HL-60 (cell line): Measurements from ENCODE around the gene KDM5B.

Experiments used
- DNase-seq, 2 experiments: peaks; one replicate each; pipeline ENCODE4 v3.0.0-alpha.2; 2010 to 2020; ENCODE audit warnings: low read depth in 1 of 2, low spot score in 1 of 2
- H3K27ac ChIP-seq: fragments of 250-450 bp; sonication (Bioruptor Pico); replicated peaks from 2 replicates; pipeline ENCODE4 v1.5.1; 2020; ENCODE audit warnings: mild to moderate bottlenecking, moderate library complexity
- H3K27me3 ChIP-seq: fragments of 250-450 bp; sonication (Bioruptor Pico); 2 replicates; pipeline ENCODE4 v1.5.1; 2021; ENCODE audit warnings: mild to moderate bottlenecking, moderate library complexity; ENCODE audit not compliant: insufficient read depth, poor library complexity, severe bottlenecking
- H3K4me3 ChIP-seq: replicated peaks from 2 replicates; pipeline ENCODE4 v1.5.1; 2011; ENCODE audit warnings: mild to moderate bottlenecking, control low read depth, low read length; ENCODE audit not compliant: insufficient read depth
- GABPA ChIP-seq: IDR thresholded peaks from 2 replicates; pipeline ENCODE4 v1.6.1; 2012; ENCODE audit warnings: low read depth
- POLR2AphosphoS5 ChIP-seq: IDR thresholded peaks from 2 replicates; pipeline ENCODE4 v1.6.1; 2012; ENCODE audit warnings: low read depth
- SPI1 ChIP-seq: IDR thresholded peaks from 2 replicates; pipeline ENCODE4 v1.6.1; 2012; ENCODE audit warnings: low read depth, mild to moderate bottlenecking, borderline replicate concordance
- TF ChIP-seq, protein P1 (sequence below): IDR thresholded peaks from one replicate; pipeline ENCODE4 v1.5.1; 2011; ENCODE audit warnings: low read length, control low read depth, inconsistent platforms; ENCODE audit not compliant: insufficient read depth
- TF ChIP-seq, protein P2 (sequence below): IDR thresholded peaks from 2 replicates; pipeline ENCODE4 v1.6.1; 2012; ENCODE audit warnings: low read depth; ENCODE audit not compliant: insufficient replicate concordance

Gene KDM5B

DNA sequence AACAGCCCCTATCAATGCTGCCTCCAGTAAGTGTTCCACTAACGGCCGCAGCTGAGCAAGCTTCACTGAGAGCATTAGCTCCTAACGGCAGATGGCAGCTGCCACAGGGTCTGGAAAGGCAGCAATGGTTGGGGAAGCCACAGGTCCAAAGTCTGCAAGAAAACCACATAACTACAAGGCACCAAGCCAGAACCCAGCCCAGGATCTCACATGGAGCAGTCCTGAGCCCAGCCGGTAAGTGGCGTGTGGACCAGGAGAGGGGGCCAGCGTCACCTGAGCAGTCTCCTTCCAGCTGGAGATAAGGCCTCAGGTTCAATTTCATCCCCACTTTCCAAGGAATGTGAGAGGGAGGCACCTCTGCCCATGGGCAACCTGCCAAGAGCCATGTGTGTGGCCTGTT lies 111.2 kb downstream of the KDM5B start:
- no peak for DNase-seq
- H3K4me3 ChIP-seq = no peak overlapping the region
- peaks cover 21% of the 10 kb centered on the region for H3K27me3 ChIP-seq
- TF ChIP-seq POLR2AphosphoS5 (no peak), SPI1 (no peak), GABPA (no peak)
- TF ChIP-seq, protein P1, sequence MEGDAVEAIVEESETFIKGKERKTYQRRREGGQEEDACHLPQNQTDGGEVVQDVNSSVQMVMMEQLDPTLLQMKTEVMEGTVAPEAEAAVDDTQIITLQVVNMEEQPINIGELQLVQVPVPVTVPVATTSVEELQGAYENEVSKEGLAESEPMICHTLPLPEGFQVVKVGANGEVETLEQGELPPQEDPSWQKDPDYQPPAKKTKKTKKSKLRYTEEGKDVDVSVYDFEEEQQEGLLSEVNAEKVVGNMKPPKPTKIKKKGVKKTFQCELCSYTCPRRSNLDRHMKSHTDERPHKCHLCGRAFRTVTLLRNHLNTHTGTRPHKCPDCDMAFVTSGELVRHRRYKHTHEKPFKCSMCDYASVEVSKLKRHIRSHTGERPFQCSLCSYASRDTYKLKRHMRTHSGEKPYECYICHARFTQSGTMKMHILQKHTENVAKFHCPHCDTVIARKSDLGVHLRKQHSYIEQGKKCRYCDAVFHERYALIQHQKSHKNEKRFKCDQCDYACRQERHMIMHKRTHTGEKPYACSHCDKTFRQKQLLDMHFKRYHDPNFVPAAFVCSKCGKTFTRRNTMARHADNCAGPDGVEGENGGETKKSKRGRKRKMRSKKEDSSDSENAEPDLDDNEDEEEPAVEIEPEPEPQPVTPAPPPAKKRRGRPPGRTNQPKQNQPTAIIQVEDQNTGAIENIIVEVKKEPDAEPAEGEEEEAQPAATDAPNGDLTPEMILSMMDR = no peak
- TF ChIP-seq, protein P2, sequence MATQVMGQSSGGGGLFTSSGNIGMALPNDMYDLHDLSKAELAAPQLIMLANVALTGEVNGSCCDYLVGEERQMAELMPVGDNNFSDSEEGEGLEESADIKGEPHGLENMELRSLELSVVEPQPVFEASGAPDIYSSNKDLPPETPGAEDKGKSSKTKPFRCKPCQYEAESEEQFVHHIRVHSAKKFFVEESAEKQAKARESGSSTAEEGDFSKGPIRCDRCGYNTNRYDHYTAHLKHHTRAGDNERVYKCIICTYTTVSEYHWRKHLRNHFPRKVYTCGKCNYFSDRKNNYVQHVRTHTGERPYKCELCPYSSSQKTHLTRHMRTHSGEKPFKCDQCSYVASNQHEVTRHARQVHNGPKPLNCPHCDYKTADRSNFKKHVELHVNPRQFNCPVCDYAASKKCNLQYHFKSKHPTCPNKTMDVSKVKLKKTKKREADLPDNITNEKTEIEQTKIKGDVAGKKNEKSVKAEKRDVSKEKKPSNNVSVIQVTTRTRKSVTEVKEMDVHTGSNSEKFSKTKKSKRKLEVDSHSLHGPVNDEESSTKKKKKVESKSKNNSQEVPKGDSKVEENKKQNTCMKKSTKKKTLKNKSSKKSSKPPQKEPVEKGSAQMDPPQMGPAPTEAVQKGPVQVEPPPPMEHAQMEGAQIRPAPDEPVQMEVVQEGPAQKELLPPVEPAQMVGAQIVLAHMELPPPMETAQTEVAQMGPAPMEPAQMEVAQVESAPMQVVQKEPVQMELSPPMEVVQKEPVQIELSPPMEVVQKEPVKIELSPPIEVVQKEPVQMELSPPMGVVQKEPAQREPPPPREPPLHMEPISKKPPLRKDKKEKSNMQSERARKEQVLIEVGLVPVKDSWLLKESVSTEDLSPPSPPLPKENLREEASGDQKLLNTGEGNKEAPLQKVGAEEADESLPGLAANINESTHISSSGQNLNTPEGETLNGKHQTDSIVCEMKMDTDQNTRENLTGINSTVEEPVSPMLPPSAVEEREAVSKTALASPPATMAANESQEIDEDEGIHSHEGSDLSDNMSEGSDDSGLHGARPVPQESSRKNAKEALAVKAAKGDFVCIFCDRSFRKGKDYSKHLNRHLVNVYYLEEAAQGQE = no peak
- H3K27ac ChIP-seq = no peak overlapping the region

DNA sequence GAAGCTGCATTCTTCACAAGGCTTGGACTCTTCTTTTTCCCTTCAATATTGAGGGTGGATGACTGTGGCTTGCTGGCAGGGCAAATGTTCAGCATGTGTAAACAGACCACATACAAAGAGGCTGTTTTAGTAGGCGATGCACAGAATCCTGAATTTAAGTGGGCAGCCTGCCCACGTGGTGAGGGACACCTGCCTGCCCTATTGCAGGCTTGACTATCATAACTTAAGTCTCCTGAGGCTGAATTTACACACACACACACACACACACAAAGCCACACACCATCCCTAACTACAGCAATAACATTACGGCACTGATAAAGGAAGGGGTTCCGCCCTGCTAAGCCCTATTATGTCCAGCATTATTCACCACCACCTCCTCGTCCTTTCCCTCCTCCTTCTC lies 113.9 kb downstream of the KDM5B start:
- no peak overlapping the region for H3K27ac ChIP-seq
- TF ChIP-seq GABPA = no peak
- TF ChIP-seq, protein P2 = peak; percentile 5
- no peak overlapping the region for H3K4me3 ChIP-seq
- no peak for DNase-seq
- H3K27me3 ChIP-seq = peaks cover 25% of the 10 kb centered on the region

DNA sequence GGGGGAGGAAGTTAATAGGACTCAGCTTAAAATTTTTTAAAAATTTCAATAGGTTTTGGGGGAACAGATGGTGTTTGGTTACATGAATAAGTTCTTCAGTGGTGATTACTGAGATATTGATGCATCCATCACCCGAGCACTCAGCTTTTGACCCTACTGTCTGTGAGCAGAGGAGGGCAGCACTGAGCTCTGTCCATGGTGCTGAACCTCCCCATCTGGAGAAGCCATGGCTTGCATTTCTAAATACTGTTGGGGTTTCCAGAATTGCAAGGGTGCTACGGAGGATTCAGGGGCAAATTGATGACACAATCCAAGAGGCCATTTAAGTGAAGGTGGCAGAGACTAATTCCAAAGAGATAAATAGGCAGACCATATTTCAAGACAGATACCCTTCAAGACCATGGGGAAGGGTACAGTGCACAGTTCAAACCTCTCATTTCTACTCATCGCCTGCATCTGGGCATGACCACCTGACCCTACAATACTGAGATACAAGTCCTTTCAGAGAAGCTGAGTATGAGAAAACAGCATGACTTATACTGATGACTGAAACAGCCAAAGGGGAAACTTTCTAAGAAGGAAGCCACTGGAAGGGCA lies 115.2 kb downstream of the KDM5B start:
- Histone ChIP-seq H3K27me3 (peaks cover 25% of the 10 kb centered on the region), H3K27ac (no peak overlapping the region), H3K4me3 (no peak overlapping the region)
- peak; percentile 23 to 60 for DNase-seq
- TF ChIP-seq GABPA = no peak
- TF ChIP-seq SPI1 = no peak
- TF ChIP-seq, protein P2 = peak; percentile 98

DNA sequence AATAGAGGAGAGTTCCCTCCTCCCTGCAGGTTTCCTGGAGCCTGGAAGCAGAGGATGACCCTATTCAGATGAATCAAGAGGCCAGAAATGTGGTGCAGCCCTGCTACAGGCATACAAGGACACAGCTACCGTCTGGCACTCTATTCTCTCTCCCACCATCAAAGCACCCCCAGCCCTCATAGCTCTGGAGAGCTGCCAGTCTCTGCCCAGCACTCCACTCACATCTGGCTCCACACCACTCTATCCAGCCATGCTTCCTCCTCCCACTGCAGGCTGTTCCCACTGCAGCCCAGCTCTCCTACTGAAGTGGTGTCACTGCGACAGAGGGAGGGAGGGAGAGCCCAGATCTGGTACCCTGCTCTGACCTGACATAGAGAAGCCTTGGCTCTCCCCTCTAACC lies 116.4 kb downstream of the KDM5B start:
- Histone ChIP-seq H3K4me3 (no peak overlapping the region), H3K27ac (no peak overlapping the region), H3K27me3 (peaks cover 17% of the 10 kb centered on the region)
- no peak for DNase-seq
- TF ChIP-seq, protein P1 = no peak
- no peak for TF ChIP-seq POLR2AphosphoS5
